MV-4-11 (cell line): ENCODE measurements around the gene DRD4.

ENCODE experiments used
- DNase-seq: peaks from one replicate; lab custom pipeline; 2025; lab: John Stamatoyannopoulos, UW

The DRD4 gene

DNA sequence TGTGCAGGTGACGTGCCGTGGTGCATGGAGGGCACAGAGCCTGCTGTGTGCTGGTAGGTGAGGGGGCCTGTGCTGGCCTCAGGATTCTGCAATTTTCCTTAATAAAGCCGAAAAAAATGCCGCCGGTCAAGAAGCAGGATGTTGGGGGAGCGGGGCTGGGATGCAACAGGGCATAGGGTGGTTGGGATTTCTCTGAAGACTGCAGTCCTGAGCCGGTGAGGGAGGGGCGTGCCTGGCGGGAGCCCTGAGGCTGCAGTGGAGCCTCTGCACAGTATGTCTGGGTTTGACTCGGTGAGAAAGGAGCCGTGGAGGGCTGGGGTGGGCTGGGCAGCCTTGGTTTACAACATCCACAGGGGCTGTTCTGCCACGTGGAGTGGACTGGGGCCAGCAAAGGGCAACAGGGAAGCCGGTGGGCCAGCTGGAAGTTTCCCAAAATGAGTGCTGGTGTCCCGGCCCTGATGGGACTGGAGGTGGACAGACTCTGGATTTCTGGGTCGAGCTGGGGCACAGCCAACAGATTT lies 13.7 kb upstream of the DRD4 start:
- no peak for DNase-seq

GRCh38 chr11:623999-624704 lies 12.9 kb upstream of the DRD4 start:
- DNase-seq, result no peak

DNA sequence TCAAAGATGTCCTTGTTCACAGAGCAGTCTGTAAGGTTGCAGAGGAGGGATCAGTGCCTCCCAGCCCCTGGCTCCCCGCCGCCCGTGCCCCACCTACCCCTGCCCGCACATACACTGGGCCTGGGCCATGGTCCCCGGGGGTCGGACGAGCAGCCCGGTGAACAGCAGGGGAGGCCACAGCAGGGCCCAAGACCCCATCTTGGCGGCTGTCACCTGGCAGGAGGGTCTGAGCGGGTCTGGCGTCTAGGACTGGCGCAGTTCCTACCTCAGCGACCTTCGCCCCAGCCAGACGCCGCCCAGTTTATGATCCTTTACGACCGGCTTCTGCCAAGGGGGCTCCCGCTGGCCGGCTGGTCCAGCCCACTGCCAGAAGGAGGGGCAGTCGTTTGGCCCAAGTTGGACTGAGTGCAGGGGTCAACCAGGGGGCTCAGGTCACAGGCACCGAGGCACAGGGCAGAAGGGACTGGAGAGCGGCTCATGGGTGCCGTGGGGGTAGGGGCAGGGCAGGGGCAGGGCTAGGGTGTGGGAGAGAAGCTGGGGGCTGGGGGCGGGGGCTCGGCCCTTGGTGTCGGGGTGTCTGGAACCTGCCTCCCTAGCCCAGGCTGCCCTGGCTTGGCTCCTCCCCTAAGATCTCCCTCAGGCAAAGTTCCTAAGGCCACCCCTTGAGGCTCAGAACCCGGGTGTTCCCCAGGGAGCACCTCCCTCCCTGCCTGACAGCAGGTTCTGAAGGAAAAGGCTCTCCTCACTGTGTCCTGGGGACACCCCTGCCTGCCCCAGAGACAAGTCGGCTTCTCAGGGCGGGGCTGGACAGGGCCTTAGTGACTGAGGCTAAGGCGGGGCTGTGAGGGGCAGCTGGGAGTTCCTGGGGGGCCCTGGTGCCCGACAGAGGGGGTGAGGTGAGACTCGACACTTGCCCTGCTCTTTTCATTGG lies 12.1 kb upstream of the DRD4 start, which contains the start of gene CDHR5:
TSS of gene CDHR5 (minus strand) at position 251 of the 931 bp plus-strand sequence. CDS start at position 198, 53 bp downstream.
- DNase-seq, result no peak

DNA sequence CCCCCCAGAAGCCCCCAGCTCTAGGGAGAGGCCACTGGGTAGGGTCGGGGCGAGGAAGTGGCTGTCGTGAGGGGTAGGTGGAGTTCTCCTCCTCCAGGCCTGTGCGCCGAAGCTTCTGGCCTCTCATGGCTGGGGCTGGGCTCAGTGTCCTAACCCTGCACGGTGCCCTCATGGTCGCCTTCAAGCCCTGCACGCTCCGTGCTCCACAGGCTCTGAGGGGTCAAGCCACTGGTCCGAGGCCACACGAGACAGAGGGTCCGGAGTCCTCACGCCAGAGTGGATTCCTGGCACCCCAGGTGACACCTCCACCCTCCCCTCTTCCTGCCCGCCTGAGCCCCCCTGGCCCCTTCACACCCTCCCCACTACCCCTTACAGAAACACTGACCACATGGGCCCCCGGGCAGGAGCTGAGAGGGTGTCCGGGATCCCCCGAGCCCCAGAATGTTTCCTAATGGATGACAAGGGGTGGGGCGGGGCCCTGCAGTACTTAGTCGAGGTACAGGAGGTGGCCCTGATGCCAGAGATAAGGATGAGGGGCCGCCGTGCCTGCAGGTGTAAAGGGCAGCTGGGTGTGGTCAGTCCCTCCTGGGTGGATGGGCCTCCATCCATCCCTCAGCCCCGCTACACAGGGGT lies 11.3 kb upstream of the DRD4 start:
- no peak for DNase-seq

DNA sequence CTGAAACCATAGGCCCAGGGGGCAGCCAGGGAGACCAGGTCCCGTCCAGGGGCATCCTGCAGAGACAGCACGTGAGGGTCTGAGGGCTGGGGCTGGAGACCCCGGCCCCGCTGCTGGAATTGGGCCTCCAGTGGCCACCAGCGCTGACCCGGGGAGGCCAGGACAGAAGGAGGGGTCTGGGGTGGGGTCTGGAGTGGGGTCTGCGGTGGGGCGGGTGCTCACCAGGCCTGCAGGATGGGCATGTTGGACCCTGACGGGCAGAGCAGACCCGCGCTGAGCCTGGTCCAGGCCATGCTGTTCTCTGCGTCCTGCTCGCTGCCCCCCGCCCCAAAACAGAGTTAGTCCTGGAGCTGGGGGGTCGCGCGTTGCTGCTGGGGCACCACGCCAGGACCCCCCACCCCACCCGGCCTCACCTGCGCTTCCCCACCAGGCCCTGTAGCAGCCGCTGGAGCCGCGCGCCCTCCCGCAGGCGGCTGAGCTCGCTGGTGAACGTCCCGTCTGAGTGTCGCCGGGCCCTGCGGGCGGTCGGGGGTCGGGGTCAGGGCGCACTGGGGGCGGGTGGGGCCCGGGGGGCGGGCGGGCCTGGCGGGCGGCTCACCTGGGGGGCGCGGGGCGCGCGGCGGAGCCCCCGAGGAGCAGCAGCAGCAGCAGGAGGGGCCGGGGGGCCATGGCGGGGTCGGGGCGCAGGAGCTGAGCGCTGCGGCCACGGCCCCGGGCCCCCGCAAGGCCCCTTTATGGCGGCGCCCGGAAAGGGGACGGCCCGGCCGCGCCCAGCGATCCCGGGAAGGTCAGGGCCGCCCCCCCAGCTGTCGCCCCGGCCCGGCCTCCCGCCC lies 10.4 kb upstream of the DRD4 start, which contains the start of gene SCT:
TSS of gene SCT (minus strand) at position 707 of the 833 bp plus-strand sequence. CDS start at position 669, 38 bp downstream.
- DNase-seq, result no peak

DNA sequence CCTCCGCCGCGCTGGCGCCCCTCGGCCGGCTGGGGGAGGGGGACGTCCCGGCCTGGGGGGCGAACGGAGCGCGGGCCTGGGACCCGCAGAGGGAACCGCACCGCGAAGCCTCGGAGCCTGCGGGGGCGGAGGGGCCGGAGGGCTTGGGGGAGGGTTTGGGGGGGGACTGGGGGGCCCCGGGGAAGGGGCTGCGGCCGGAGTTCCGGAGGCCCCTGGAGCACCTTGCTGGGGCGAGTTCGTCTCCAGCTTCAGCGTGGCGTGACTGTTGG lies 9.8 kb upstream of the DRD4 start:
- DNase-seq, result no peak

DNA sequence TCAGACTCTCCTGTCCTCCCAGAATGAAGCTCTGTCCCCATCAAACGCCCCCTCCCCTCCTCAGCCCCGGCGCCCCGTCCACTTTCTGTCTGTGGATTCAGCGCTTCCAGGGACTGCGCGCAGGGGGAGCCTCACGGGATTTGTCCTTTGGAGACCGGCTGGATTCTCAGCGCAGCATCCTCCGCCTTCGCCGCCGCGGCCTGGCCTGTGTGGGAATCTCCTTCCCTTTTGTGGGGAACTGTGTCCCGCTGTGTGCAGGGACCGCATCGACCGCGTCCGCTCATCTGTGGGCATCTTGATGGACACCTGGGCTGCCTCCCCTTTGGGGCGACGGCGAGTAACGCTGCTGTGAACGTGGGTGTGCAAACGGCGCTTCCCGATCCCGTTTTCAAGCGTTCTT lies 9.0 kb upstream of the DRD4 start:
- no peak for DNase-seq

DNA sequence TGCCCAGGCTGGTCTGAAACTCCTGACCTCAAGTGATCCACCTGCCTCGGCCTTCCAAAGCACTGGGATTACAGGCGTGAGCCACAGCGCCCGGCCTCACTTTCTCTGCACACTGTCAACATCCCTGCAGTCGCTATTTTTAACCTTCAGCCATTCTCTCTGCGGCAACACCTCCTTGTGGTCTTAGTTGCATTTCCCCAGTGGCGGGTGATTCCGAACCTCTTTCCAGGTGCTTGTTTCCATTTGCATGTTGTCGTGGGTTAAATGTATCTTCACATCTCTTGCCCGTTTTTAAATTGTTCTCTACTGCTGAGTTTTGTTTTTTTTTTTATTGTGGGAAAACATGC lies 7.9 kb upstream of the DRD4 start:
- peak; percentile 51 for DNase-seq

DNA sequence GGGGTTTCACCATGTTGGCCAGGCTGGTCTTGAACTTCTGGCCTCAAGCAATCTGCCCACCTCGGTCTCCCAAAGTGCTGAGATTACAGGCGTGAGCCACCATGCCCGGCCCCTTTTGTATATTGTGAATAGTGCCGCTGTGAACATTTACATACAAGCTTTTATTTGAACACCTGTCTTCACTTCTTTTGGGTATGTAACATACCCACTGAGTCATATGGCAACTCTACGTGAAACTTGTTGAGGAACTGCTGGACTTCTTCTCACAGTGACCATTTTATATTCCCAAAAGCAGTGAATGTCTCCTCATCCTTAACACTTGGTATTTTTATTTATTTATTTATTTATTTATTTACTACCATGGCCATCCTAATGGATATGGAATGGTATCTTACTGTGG lies 6.2 kb upstream of the DRD4 start:
- DNase-seq, result no peak

GRCh38 chr11:635945-636510 lies 1.0 kb upstream of the DRD4 start:
- DNase-seq, result no peak

DNA sequence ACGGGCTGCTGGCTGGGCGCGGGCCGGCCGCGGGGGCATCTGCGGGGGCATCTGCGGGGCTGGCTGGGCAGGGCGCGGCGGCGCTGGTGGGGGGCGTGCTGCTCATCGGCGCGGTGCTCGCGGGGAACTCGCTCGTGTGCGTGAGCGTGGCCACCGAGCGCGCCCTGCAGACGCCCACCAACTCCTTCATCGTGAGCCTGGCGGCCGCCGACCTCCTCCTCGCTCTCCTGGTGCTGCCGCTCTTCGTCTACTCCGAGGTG lies 194 bp downstream of the DRD4 start:
- no peak for DNase-seq

GRCh38 chr11:637593-638521 lies 788 bp downstream of the DRD4 start:
- no peak for DNase-seq

GRCh38 chr11:638631-639331 lies 1.7 kb downstream of the DRD4 start:
- DNase-seq, result no peak

DNA sequence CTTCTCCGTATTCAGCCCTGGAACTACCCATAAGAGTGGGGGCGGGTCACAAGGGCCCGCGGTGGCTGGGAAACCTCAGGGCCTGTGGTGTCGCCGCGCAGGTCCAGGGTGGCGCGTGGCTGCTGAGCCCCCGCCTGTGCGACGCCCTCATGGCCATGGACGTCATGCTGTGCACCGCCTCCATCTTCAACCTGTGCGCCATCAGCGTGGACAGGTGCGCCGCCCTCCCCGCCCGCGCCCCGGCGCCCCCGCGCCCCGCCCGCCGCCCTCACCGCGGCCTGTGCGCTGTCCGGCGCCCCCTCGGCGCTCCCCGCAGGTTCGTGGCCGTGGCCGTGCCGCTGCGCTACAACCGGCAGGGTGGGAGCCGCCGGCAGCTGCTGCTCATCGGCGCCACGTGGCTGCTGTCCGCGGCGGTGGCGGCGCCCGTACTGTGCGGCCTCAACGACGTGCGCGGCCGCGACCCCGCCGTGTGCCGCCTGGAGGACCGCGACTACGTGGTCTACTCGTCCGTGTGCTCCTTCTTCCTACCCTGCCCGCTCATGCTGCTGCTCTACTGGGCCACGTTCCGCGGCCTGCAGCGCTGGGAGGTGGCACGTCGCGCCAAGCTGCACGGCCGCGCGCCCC lies 2.4 kb downstream of the DRD4 start:
- DNase-seq, result no peak

- no peak for DNase-seq
Measured at GRCh38 chr11:640021-640706, 3.1 kb downstream of the DRD4 start.

GRCh38 chr11:641806-642370 lies 4.8 kb downstream of the DRD4 start:
- DNase-seq, result no peak

DNA sequence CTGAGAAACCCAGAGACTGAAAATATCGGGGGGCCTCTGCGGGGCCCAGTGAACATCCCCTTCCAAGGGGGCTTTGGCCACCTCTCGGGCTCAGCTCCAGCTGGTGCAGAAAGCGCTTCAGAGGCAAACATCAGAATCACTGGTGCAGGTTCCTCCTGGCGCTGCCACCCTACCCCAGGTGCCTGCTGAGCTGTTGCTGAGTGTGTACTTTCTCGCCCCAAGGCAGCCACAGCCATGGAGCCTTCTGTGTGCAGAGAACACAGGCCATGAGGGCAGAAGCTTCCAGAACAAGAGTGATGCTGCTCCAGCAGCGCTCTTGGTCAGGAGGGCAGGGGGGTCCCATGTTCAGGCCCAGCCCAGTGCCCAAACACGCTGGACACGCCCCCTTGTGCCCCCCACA lies 6.3 kb downstream of the DRD4 start:
- DNase-seq, result no peak

DNA sequence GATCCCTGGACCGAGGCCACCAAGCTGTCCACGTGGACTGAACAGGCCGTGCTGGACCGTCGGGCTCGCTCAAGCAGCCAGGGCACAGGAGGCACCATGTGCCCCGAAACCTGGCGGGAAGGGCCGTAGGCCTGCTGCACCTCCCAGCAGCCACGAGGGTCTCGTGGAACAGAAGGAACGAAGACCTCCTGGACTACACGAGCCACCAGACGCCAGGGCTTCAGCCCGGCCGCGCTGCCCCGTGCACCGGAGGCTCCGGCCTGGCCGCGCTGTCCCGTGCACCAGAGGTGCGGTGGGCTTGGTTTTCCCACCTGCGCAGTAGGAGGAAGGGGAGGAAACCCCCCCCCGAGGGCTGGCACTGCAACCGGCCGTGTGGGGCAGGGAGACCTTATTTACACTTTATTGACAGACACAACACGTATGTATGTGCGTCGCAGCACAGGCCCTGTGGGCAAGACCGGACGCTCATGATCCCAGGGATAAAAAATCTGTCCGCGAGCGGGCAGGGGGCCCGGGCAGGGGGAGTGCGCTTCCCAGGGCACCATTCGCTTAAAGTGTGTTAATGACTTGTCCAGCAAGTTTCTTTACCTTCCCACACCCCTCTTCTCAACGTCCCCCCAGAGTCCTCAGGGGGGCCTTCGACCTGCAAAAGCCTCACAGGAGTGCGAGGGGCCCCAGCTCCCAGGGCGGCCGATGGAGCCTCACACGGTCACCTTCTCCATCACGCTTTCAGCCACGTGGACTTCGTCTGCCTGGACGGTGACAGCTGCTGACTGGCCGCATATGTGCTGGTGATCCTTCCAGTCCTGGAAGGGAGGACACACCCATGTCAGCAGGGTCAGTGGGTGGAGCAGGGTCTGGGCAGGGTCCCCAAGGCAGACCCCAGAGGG lies 7.0 kb downstream of the DRD4 start:
- DNase-seq, result no peak
